HG03045 (cell line): ENCODE results near the gene OSBP2.
"Not testable (repeated sequence)": the region's sequence is repeated elsewhere in the genome, so short reads cannot be mapped to it uniquely, and the experiment has no call there.

Source experiments
- ATAC-seq: cut with Tn5 transposase; IDR thresholded peaks from one replicate; pipeline ENCODE4 v1.9.1; 2021; ENCODE audit warnings: mild to moderate bottlenecking, moderate library complexity; ENCODE audit not compliant: unreplicated experiment

Gene OSBP2

DNA sequence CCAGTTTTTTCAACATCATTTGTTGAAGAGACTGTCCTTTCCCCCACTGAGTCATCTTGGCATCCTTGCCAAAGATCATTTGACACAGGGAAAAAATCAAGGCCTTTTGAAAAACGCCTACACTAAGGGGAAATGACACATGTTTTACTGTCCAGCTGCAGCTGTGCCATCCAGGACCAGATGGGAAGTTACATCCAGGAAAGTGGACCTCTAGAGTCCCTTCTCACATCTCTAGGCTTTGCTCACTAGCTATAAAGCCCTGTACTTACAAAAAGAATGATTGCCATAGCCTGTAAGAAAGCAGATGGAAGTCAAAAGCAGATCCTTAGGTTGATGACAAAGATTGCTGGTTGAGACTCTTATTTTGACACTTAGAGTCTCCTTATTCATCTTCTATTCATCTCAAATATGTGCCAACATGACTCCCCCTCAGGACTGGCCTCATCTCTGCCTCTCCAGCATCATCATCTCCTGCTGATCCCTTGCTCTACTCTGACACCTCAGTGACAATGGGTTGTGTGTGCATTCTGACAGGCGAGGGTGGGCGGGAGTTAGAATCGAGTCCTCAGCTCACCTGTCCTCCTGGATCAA, 22.8 kb downstream of the OSBP2 start:
- no peak for ATAC-seq

GRCh38 chr22:30717952-30718351, 23.3 kb downstream of the OSBP2 start:
- ATAC-seq = no peak

DNA sequence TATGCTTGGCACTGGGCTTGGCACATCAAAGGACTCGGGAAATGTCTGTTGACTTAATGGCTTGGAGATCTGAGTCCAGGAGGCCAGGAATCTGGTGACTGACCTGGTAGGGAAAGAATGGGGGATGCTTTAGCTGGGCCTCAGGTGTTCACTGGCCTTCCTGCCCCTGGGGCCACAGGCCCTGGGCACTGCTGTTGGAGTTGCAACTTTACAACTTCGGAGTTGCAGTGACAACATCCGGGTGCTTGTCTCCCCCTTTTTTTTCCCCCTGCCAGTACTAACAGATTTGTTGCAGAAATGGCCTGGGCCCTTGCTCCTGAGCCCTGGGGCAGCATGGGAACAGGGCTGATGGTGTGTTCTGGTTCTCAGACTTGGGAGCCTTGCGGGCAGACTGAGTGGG, 23.8 kb downstream of the OSBP2 start:
- ATAC-seq = no peak

DNA sequence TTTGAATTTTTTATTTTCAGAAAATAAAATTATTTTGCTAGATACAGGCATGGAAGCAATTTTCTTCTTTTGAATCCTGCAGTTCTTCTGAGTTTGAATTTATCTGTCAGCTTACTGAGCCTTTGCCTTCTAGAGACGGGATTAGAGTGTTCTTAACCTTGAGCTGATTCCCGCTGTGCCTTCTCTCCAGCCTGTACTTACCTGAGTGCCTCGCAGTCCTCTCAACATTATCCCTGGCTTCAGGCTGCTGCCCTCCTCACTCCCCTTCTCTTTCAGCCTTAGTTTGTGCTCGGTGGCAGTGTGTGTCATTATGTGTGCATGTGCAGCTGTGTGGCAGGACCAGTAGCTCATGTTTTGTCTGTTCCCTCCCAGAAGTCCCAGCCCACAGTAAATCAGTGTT, 24.3 kb downstream of the OSBP2 start:
- ATAC-seq = no peak

DNA sequence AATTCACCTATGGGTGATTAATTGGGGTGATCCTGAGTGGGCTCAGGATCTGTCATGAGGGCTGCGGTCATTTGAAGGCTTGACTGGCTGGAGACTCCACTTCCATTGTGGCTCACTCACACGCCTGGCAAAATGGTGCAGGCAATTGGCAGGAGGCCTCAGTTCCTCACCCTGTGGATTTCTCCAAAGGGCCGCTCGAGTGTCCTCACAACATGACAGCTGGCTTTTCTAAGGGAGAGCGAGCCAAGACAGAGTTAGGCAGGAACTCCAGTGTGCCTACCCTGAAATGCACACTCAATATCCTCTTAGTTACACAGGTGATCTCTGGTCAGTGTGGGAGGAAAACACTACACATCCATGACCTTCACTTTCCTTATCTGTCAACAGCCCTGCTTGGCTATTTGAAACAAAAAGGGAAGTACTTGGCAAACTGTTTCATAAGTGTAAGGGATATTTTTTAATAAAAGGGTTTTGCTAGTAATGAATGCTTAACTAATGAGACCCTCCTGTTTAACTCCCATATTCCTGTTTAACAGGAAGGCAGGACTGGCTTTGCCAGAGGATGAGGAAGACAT, 25.7 kb downstream of the OSBP2 start:
- ATAC-seq = no peak

- no peak for ATAC-seq
These were observed 27.1 kb downstream of the OSBP2 start for GRCh38 chr22:30721741-30722140.

DNA sequence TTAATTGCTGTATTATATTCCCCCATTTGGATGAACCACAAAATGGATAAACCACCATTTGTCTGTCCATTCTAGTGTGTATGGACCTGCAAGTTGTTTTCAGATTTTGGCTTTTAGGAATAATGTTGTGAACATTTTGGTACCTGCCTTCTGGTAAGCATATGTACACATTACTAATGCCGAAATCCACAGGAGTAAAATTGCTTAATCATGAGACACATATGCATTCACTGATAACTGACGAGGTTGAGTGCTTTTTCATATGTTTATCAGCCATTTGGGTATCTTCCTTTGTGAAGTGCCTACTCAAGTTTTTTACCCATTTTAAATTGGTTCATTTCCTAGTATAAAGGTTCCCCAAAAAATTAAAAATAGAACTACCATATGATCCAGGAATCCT, 34.2 kb downstream of the OSBP2 start:
- no peak for ATAC-seq

GRCh38 chr22:30731658-30732057, 37.0 kb downstream of the OSBP2 start:
- no peak for ATAC-seq

GRCh38 chr22:30732426-30732825, 37.8 kb downstream of the OSBP2 start:
- ATAC-seq = no peak

- no peak for ATAC-seq
These were observed 38.5 kb downstream of the OSBP2 start for GRCh38 chr22:30733181-30733631.

DNA sequence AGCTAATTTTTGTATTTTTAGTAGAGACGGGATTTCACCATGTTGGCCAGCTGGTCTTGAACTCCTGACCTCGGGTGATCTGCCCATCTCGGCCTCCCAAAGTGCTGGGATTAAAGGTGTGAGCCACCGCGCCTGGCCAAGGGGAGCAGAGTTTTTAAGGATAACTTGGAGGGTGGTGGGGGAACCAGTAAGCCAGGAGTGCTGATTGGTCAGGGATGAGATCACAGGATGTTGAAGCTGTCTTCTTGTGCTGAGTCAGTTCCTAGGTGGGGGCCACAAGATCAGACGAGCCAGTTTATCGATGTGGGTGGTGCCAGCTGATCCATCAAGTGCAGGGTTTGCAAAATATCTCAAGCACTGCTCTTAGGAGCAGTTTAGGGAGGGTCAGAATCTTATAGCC, 45.3 kb downstream of the OSBP2 start:
- not testable (repeated sequence) for ATAC-seq

DNA sequence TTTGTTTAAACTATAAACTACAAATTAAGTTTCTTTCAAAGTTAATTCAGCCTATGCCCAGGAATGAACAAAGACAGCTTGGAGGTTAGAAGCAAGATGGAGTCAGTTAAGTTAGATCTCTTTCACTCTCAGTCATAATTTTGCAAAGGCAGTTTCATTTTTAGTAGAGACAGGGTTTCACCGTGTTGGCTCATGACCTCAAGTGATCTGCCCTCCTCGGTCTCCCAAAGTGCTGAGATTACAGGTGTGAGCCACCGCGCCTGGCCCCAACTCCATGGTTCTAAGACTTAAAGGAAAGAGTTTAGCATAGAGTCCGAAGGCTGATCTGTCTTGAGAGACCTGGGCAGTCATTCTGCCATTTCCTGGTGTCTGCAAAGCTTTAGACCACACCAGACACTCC, 45.8 kb downstream of the OSBP2 start:
- ATAC-seq = not testable (repeated sequence)

GRCh38 chr22:30742291-30743256, 47.9 kb downstream of the OSBP2 start:
- no peak for ATAC-seq

DNA sequence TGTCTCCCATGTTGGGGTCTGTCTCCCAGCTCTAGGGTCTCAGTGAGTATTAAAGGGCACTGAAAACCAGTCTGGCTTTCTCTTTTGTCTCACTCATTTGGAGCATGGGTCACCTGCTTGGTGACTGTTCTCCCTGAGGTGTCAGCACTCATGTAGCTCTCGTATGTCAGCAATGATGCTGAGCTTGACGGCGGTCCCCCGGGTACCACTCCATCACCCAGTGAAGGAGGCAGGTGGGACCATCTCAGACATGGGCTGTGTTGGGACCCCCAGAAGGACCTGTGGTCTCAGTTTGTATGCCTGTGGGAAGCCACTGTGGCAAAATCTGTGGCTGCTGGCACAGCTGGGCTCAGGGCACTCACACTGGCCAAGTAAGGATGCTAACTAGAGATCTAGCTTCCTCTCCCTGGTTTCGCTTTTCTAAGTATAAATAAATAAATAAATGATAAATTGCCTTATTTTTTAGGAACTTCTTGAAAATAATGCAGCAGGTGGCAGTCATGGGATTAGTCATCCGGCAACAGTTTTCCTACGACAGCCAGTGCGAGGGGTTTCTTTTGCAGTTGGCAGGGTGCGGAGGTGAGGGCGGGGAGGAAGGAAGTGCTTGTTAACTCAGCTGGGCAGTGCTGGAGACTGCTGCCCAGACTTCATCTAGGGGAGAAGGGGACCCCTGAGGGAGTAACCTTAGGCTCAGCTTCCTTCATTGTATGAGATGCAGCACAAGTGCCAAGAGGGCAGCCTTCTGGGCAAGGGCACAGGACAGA, 48.8 kb downstream of the OSBP2 start:
- no peak for ATAC-seq

DNA sequence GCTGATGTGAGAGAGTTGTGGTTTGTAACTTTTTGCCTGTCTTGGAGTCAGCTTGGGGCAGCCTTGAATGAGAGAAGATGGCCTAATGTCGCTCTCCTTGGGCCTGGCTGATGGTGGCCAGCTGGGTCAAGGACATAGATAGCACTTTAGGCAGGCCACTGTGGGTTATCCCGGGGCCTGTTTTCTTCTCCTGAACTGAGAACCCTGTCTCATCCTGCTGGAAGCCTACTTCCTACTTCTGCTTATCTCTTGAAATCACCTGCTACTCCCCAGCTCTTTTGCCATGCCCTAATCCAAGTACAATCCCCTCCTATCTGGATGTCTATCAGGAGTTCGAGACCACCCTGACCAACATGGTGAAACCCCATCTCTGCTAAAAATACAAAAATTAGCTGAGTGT, 49.5 kb downstream of the OSBP2 start:
- no peak for ATAC-seq

- no peak for ATAC-seq
These were observed 52.8 kb downstream of the OSBP2 start for GRCh38 chr22:30747493-30747892.

- no peak for ATAC-seq
These were observed 54.6 kb downstream of the OSBP2 start for GRCh38 chr22:30749272-30749671.

- ATAC-seq = no peak
These were observed 55.2 kb downstream of the OSBP2 start for GRCh38 chr22:30749849-30750248.

DNA sequence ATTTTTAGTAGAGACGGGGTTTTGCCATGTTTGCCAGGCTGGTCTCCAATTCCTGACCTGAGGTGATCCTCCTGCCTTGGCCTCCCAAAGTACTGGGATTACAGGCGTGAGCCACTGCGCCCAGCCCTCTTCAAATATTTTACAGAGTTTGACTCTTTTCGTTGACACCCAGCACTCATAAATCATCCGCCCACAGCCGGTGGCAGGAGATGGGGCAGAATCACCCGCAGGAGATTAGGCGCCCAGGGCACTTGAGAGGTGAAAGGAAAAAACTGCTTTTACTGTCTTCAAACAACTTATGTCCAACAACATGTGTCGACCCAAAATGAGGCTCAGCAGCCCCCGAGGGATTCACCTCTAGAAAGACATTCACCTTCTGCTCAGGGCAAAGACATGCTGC, 56.9 kb downstream of the OSBP2 start:
- no peak for ATAC-seq

- no peak for ATAC-seq
These were observed 58.1 kb downstream of the OSBP2 start for GRCh38 chr22:30752771-30753170.

GRCh38 chr22:30753701-30754100, 59.0 kb downstream of the OSBP2 start:
- ATAC-seq = no peak
